ENCODE measurements around the gene MXI1.
"Not testable (repeated sequence)": the region's sequence is repeated elsewhere in the genome, so short reads cannot be mapped to it uniquely, and the experiment has no call there.

MXI1 gene

GRCh38 chr10:110241841-110242240 lies 34.4 kb downstream of the MXI1 start:
- H3K9me3 ChIP-seq (ENCODE audit: severe bottlenecking), result no peaks in the 10 kb centered on the region
- TF ChIP-seq, protein P1, sequence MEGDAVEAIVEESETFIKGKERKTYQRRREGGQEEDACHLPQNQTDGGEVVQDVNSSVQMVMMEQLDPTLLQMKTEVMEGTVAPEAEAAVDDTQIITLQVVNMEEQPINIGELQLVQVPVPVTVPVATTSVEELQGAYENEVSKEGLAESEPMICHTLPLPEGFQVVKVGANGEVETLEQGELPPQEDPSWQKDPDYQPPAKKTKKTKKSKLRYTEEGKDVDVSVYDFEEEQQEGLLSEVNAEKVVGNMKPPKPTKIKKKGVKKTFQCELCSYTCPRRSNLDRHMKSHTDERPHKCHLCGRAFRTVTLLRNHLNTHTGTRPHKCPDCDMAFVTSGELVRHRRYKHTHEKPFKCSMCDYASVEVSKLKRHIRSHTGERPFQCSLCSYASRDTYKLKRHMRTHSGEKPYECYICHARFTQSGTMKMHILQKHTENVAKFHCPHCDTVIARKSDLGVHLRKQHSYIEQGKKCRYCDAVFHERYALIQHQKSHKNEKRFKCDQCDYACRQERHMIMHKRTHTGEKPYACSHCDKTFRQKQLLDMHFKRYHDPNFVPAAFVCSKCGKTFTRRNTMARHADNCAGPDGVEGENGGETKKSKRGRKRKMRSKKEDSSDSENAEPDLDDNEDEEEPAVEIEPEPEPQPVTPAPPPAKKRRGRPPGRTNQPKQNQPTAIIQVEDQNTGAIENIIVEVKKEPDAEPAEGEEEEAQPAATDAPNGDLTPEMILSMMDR (IDR thresholded peaks at IDR 0.05; ENCODE audit: poor library complexity, severe bottlenecking), result no peak
- no peak overlapping the region for H3K27ac ChIP-seq (ENCODE audit: poor library complexity, severe bottlenecking)
- DNase-seq (ENCODE audit: low spot score), result no peak
- no peaks in the 10 kb centered on the region for H3K27me3 ChIP-seq (ENCODE audit: insufficient read depth, poor library complexity, severe bottlenecking)
- ATAC-seq (ENCODE audit: low read depth), result no peak
- H3K4me1 ChIP-seq (ENCODE audit: insufficient read depth, poor library complexity, severe bottlenecking), result no peaks in the 10 kb centered on the region
- H3K4me3 ChIP-seq (ENCODE audit: severe bottlenecking), result no peak overlapping the region
- H3K36me3 ChIP-seq (ENCODE audit: low read depth), result 0 out of 2 replicates have a peak, but pooled peaks cover 5% of the 10 kb centered on the region

GRCh38 chr10:110242511-110242910 lies 35.1 kb downstream of the MXI1 start:
- H3K9me3 ChIP-seq (ENCODE audit: severe bottlenecking), result no peaks in the 10 kb centered on the region

DNA sequence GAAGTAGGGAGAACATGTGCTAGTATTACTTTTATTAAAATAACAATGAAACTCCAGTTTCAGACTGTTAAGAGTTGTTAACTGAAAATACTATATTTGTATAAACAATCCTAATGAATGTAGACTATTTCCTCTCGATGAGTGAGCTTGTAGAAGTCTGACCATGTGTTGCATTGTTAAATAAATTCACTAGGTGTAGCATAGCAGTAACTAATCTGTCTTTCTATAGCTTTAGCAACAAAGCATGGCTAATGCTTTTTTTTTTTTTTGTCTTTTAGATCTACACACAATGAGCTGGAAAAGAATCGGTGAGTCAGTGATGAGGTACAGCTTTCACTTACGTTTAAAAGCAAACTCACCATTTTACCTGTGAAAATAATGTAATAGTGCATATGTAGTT lies 37.1 kb downstream of the MXI1 start:
- no peak overlapping the region for H3K27ac ChIP-seq (ENCODE audit: poor library complexity, severe bottlenecking)
- no peaks in the 10 kb centered on the region for H3K4me1 ChIP-seq (ENCODE audit: insufficient read depth, poor library complexity, severe bottlenecking)
- no peak for ATAC-seq (ENCODE audit: low read depth)
- TF ChIP-seq, protein P1 (IDR thresholded peaks at IDR 0.05; ENCODE audit: poor library complexity, severe bottlenecking), result no peak
- H3K9me3 ChIP-seq (ENCODE audit: severe bottlenecking), result no peaks in the 10 kb centered on the region
- no peaks in the 10 kb centered on the region for H3K27me3 ChIP-seq (ENCODE audit: insufficient read depth, poor library complexity, severe bottlenecking)
- no peak for DNase-seq (ENCODE audit: low spot score)
- no peak overlapping the region for H3K4me3 ChIP-seq (ENCODE audit: severe bottlenecking)
- H3K36me3 ChIP-seq (ENCODE audit: low read depth), result 0 out of 2 replicates have a peak, but pooled peaks cover 5% of the 10 kb centered on the region

More at GRCh38 chr10:110242511-110242910, 35.1 kb downstream of the MXI1 start:
- no peaks in the 10 kb centered on the region for H3K27me3 ChIP-seq (ENCODE audit: insufficient read depth, poor library complexity, severe bottlenecking)
- H3K4me3 ChIP-seq (ENCODE audit: severe bottlenecking), result no peak overlapping the region
- H3K4me1 ChIP-seq (ENCODE audit: insufficient read depth, poor library complexity, severe bottlenecking), result no peaks in the 10 kb centered on the region
- H3K36me3 ChIP-seq (ENCODE audit: low read depth), result 0 out of 2 replicates have a peak, but pooled peaks cover 5% of the 10 kb centered on the region
- DNase-seq (ENCODE audit: low spot score), result no peak
- H3K27ac ChIP-seq (ENCODE audit: poor library complexity, severe bottlenecking), result no peak overlapping the region
- TF ChIP-seq, protein P1 (IDR thresholded peaks at IDR 0.05; ENCODE audit: poor library complexity, severe bottlenecking), result no peak
- no peak for ATAC-seq (ENCODE audit: low read depth)

- not testable (repeated sequence) for H3K9me3 ChIP-seq (ENCODE audit: severe bottlenecking); DNase-seq (ENCODE audit: low spot score); H3K27me3 ChIP-seq (ENCODE audit: insufficient read depth, poor library complexity, severe bottlenecking); H3K4me3 ChIP-seq (ENCODE audit: severe bottlenecking); H3K4me1 ChIP-seq (ENCODE audit: insufficient read depth, poor library complexity, severe bottlenecking); ATAC-seq (ENCODE audit: low read depth); H3K36me3 ChIP-seq (ENCODE audit: low read depth); H3K27ac ChIP-seq (ENCODE audit: poor library complexity, severe bottlenecking)
These were observed 40.4 kb downstream of the MXI1 start for GRCh38 chr10:110247833-110248232.

GRCh38 chr10:110249489-110249888 lies 42.1 kb downstream of the MXI1 start:
- not testable (repeated sequence) for H3K4me1 ChIP-seq (ENCODE audit: insufficient read depth, poor library complexity, severe bottlenecking); H3K27ac ChIP-seq (ENCODE audit: poor library complexity, severe bottlenecking); H3K36me3 ChIP-seq (ENCODE audit: low read depth); DNase-seq (ENCODE audit: low spot score); H3K9me3 ChIP-seq (ENCODE audit: severe bottlenecking); H3K4me3 ChIP-seq (ENCODE audit: severe bottlenecking); H3K27me3 ChIP-seq (ENCODE audit: insufficient read depth, poor library complexity, severe bottlenecking); ATAC-seq (ENCODE audit: low read depth)

DNA sequence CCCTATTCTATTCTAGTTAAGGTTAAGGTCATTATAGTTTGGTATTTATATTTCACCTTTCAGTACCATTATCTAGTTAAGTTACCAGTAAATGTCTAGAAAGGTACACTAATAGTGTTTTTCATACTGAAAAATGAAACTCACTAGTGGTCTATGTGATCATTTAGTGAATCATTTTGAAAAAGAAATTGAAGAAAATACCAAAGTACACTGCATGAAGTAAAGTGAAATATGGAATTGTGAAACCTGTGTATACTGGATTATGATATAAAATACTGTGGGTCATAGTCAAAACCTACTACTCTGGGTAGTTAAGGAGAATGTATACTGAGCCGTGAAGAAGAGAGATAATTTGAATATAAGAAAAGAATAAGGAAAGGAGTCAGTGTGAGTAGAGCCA lies 44.0 kb downstream of the MXI1 start:
- DNase-seq (ENCODE audit: low spot score); H3K4me1 ChIP-seq (ENCODE audit: insufficient read depth, poor library complexity, severe bottlenecking); H3K36me3 ChIP-seq (ENCODE audit: low read depth); H3K9me3 ChIP-seq (ENCODE audit: severe bottlenecking); H3K27ac ChIP-seq (ENCODE audit: poor library complexity, severe bottlenecking); H3K27me3 ChIP-seq (ENCODE audit: insufficient read depth, poor library complexity, severe bottlenecking); H3K4me3 ChIP-seq (ENCODE audit: severe bottlenecking); ATAC-seq (ENCODE audit: low read depth): not testable (repeated sequence)

Measured in RWPE2 (cell line).